Astrocyte of the spinal cord (primary cell): ENCODE measurements around the gene RNF130.

Experiments used
- DNase-seq: peaks from one replicate; pipeline ENCODE4 v3.0.0; 2011; ENCODE audit warnings: low read depth, low spot score
- H3K4me3 ChIP-seq: 2 replicates; pipeline ENCODE4 v1.5.1; 2011; ENCODE audit warnings: low read depth, mild to moderate bottlenecking, low read length, moderate library complexity
- in situ Hi-C: cut with HindIII; loops from 2 replicates; pipeline ENCODE4 v1.10.0; 2017; ENCODE audit warnings: low sequenced_read_pairs
- TF ChIP-seq, protein P1 (sequence below): IDR thresholded peaks from 2 replicates; pipeline ENCODE4 v1.5.1; 2012; ENCODE audit warnings: low read depth, mild to moderate bottlenecking, low read length, inconsistent platforms

Gene RNF130

DNA sequence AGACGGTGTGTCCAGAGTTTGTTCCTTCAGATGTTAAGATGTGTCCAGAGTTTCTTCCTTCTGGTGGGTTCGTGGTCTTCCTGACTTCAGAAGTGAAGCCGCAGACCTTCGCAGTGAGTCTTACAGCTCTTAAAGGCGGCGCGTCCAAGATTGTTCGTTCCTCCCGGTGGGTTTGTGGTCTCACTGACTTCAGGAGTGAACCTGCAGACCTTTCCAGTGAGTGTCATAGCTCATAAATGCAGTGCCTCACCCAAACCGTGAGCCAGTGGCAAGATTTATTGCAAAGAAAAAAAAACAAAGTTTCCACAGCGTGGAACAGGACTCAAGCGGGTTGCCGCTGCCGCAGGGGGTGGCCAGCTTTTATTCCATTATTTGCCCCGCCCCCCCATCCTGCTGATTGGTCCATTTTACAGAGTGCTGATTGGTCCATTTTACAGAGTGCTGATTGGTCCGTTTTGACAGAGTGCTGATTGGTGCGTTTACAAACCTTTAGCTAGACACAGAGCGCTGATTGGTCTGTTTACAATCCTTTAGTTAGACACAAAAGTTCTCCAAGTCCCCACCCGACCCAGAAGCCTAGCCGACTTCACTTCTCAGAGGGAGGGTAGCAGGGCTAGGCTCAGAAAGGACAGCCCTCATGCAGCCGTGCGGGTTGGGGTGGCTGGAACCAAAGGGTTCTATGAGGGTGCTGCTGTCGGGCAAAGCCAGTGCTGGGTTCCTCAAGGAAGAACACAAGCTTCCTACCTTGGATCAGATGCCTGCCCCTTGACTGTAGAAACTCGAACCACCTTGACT is 9.1 kb upstream of the RNF130 start:
- in situ Hi-C loops: no loop called here
- no peak for DNase-seq
- TF ChIP-seq, protein P1, sequence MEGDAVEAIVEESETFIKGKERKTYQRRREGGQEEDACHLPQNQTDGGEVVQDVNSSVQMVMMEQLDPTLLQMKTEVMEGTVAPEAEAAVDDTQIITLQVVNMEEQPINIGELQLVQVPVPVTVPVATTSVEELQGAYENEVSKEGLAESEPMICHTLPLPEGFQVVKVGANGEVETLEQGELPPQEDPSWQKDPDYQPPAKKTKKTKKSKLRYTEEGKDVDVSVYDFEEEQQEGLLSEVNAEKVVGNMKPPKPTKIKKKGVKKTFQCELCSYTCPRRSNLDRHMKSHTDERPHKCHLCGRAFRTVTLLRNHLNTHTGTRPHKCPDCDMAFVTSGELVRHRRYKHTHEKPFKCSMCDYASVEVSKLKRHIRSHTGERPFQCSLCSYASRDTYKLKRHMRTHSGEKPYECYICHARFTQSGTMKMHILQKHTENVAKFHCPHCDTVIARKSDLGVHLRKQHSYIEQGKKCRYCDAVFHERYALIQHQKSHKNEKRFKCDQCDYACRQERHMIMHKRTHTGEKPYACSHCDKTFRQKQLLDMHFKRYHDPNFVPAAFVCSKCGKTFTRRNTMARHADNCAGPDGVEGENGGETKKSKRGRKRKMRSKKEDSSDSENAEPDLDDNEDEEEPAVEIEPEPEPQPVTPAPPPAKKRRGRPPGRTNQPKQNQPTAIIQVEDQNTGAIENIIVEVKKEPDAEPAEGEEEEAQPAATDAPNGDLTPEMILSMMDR: no peak
- no peak overlapping the region for H3K4me3 ChIP-seq

DNA sequence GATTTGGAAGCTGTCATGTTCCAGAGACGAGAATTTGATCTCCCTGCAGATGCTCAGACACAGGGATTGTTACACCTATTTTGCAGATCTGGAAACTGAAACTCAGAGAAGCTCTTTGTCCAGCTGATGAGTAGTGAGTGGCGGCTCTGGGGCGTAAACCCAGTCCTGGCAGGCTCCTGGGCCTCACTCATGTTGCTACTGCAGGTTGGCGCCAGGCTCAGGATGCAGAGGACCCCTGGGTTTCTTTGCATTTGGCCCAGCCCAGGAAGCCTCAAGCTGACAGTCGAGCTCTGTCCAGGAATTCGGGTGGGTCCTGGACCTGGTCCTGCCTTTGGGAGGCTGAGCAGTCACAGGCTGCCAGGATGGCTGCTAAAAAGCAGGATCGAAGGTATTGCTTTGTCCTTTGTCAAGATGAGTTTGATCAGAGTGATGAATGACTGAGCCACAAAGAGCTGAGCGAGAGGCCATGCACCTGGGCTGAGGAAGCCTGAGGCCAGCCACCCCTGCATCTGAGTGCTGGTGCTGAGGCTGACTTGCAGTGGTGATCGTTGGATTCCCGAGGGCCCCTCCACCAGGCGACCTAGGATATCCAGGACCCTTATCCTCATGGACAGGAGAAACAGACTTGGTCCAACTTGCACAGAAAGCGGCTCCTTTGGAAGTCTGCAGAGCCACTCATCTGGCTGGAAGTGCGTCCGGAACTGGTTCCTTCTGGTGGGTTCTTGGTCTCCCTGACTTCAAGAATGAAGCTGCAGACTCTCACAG is 8.3 kb upstream of the RNF130 start:
- no peak for DNase-seq
- TF ChIP-seq, protein P1: no peak
- in situ Hi-C loops: no loop called here
- H3K4me3 ChIP-seq: no peak overlapping the region

DNA sequence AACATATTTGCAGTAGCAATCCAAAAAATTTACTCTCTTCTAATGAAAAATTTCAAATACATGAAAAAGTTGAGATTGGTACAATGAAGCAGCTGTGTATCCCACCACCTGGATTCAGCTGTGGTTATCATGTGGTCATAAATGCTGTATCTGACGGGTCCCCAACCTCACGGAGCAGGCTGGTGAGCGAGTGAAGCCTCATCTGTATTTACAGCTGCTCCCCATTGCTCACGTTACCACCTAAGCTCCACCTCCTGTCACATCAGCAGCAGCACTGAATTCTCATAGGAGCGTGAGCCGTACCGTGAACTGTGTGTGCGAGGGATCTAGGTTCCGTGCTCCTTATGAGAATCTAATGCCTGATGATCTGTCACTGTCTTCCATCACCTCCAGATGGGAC is 6.8 kb upstream of the RNF130 start:
- in situ Hi-C loops: no loop called here

DNA sequence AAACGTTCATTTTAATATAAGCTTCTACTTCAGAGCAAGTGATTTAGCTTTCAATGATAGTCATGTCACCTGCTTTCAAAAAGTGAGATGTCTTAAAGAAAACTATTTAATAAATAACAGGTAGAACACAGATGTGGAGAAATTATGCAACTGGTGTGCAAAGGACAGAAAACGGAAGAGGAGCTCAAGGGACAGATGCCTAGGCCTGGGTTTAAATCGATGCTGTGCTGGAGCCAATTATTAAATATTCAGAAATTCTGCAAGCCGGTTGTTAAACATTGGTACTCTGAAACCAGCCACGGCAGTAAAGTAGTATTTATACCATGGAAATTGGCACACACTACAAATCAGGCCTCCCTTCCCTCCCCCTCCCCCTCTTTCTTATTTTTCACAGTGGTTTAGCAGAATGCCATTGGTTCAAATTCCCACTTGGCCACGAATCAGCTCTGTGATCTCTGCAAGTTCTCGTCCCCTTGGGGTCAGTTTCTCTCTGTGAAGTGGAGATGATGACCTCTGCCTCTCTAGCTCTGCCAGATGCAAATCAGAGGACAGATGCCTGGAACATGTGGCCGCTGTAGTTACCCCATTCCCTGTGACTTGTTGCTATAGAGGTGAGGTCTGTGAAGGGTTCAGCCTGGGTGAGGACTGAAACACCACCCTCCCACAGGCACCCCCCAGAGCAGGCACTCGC is 6.2 kb upstream of the RNF130 start:
- TF ChIP-seq, protein P1: no peak
- H3K4me3 ChIP-seq: no peak overlapping the region
- DNase-seq: no peak
- in situ Hi-C loops: no loop called here

More for the DNA sequence above, 6.8 kb upstream of the RNF130 start:
- DNase-seq: no peak
- TF ChIP-seq, protein P1: no peak
- H3K4me3 ChIP-seq: no peak overlapping the region

DNA sequence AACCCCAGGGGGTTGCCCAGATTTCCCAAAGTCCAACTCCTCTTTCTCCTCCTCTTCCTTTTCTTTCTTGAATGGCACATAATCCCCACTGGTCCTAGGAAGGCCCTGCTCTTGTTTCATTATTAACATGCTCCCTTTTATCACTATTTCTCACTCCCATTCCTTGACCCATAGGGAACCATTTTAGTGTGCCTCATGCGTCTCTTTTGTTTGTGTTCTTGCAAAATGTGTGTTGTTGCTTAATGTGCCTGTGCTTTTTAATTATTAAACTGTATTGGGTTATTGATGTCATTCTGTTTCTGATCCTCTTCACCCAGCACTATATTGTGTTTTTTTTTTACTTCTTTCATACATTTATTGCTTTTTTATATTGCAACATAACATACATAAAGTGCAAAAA is 4.1 kb upstream of the RNF130 start:
- H3K4me3 ChIP-seq: no peak overlapping the region
- DNase-seq: no peak
- in situ Hi-C loops: no loop called here
- TF ChIP-seq, protein P1: no peak

DNA sequence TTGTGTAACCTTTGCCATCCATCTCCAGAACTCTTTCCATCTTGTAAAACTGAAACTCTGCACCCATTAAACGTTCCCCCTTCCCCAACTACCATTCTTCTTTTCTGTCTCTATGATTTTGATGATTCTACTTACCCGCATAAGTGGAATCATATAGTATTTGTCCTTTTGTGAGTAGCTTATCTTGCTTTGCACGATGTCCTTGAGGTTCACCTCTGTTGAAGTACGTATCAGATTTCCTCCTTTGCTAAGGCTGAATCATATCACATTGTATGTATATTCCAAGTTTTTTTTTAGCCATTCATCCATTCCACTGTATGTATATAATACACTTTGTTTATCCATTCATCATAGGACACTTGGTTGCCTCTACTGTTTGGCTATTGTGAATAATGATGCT is 2.9 kb upstream of the RNF130 start:
- in situ Hi-C loops: no loop called here
- no peak for DNase-seq
- TF ChIP-seq, protein P1: no peak
- no peak overlapping the region for H3K4me3 ChIP-seq
